GM18951 (cell line): ENCODE measurements around the gene WNT2.

ENCODE experiments used
- POLR2A ChIP-seq: IDR thresholded peaks from 4 replicates; pipeline ENCODE4 v1.6.1; 2011; ENCODE audit warnings: mild to moderate bottlenecking; ENCODE audit not compliant: insufficient read length, insufficient read depth; ENCODE audit errors: extremely low read depth
- in situ Hi-C: fragments of 300-500 bp; cut with MboI; formaldehyde crosslinking; loops from one replicate; pipeline ENCODE4 v1.12.0; 2022; ENCODE audit warnings: low sequenced_read_pairs, mixed read lengths, inconsistent platforms; ENCODE audit not compliant: unreplicated experiment

WNT2 gene

DNA sequence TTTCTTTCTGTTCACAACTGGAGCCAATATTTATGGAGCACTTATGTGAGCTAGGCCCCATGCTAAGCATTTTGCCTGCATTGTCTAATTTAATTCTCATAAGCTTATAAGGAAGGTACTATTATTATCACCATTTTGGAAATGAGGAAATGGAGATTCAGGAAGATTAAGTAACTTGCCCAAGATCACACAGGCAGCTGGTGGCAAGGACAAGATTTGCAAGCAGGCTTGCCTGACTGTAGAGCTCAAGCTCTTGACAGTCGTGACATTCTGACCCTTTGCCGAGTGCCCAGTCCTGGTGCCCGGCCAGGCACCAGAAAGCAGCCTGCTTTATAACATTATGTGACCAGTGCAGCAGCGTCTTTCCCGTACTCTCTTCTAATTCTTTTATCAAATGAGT, 38.2 kb downstream of the WNT2 start:
- in situ Hi-C loops, result no loop called here

DNA sequence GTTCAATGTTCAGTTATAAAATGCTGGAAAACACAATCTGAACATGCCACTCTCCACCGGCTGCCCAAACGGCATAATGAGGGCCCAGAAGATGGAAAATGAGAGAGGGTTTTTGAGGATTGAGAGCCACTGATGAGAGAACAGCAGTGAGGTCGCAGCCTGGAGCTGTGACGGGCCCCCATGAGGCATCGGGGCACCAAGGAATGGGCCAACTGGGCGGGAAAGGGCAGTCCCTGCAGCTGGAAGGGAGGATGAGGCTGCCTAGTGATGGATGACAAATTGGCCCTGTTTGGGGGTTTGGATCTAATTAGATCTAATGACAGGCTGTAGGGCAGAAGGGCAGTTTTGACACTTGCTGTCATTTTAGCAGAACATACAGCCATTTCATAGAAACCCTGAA, 39.1 kb downstream of the WNT2 start:
- in situ Hi-C loops, result no loop called here

More for the DNA sequence above, 38.2 kb downstream of the WNT2 start:
- TF ChIP-seq POLR2A, result no peak

DNA sequence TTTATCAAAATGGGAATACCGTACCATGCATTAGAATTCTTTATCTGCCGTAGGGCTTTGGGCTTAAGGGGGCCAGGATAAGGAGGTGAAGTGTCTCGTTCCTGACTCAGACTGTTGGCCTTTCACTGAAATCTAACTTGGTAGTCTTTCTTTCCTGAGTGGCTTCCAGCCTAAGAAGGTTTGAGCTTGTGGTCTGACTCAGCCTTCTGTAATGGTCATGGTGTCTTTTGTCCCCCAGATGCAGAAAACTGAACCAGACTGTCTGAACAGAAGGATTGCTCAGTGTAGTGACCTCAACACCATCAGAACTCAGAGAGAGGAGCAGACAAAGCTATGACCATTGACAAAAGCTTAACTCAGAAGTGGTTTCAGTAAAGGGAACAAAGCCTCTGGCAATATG, 39.5 kb downstream of the WNT2 start:
- no peak for TF ChIP-seq POLR2A
- in situ Hi-C loops, result no loop called here

More for the DNA sequence above, 39.1 kb downstream of the WNT2 start:
- no peak for TF ChIP-seq POLR2A

DNA sequence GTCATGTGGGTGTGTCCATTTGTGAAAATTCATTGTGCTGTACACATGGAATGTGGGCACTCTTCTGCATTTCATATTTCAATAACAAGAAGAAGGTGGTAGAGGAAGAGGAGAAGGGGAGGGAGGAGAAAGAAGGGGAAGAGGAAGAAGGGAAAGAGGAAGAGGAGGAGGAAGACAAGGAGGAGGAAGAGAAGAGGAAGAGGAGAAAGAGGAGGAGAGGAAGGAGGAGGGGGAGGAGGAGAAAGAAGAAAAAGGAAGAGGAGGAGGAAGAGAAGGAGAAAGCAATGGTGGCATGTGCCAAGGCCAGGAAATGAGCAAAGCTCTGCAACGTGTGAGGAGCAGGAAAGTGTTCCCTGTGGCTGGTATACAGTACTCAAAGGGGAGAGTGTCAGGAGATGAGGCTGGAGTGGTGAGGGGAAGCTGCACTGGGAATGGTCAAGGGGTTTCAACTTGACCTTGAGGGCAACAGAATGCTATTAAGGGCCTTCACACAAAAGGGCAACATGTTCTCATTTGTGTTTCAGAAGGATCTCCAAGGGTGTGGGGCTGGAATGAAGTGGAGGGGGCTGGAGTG, 40.5 kb downstream of the WNT2 start:
- in situ Hi-C loops, result no loop called here
- TF ChIP-seq POLR2A, result no peak

DNA sequence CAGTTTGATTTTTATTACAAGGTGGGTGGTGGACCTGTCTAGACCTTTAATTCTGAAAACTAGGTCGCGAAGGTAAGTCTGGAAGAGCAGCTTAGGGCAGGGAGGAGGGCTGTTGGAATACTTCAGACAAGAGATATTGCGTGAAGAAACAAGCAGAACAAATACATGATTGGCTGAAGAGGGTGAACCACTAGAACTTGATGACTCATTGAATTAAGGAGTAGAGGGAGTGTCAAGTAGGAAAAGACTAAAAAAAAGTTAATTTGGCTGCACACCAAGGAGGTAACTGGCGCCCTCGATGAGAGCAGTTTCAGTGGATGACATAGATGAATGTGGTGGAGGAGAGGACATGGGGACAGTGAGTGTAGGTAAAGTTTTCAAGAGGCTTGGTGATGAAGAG, 41.3 kb downstream of the WNT2 start:
- no peak for TF ChIP-seq POLR2A
- in situ Hi-C loops, result no loop called here

DNA sequence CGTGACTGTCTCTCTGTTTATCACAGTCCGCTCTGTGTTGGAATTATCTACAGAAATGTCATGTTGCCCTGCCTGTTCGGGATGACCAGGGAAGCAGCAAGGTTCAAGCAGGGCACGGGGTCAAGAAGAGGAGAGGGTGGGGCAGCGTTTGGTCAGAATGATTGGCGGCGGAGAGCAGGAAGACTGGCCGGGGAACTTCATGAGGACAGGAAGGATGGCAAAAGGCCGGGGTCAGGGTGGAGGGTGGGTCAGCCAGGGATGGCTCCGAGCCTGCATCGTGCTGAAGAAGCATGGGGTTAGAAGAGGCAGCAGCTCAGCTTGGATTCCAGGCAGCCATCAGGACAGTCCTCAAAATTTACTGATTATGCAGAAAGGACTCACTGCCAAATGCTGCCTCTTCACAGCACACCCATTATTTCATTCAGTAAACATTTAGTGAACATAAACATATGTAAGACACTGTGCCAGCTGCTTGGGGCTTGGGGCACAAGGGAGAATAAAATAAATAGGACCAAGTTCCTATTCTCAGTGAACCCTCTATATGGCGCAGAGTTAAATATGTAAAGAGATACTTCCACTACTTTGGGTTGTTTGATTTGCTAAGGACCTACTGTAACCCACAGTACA, 42.8 kb downstream of the WNT2 start:
- no peak for TF ChIP-seq POLR2A
- in situ Hi-C loops, result no loop called here

DNA sequence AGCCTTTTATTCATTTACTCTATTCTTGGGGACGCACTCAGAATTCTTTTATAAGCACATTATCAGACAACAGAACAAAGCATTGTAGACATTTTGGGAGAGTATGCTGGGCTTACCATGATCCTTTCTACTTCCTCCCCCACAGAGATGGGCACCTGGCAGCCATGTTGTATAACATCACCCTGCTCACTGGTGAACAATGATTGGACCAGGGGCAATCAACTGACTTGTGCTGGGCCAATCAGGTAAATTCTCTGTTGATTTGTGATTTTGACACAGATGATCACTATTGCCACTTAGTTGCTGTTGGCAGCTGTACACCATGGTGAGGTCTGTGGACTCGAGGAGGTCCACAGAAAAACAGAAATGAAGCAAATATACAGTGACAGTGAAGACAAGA, 43.7 kb downstream of the WNT2 start:
- in situ Hi-C loops, result no loop called here
- no peak for TF ChIP-seq POLR2A

DNA sequence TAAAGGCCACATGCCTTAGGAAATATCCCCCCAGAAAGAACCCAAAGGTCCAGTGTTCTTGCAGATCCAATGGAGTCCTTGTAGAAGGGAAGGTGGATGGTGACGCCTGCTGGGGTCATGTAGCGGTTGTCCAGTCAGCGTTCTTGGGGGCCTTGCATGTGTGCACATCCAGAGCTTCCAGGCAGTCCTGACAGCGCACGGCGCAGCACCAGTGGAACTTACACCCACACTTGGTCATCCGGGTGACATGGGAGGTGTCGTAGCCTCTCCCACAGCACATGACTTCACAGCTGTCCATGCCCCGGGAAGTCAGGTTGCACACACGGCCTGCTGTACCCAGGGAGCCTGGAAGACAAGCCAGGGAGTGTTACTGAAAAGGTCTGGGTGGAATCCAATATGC, 44.8 kb downstream of the WNT2 start:
- in situ Hi-C loops, result no loop called here
- TF ChIP-seq POLR2A, result no peak

DNA sequence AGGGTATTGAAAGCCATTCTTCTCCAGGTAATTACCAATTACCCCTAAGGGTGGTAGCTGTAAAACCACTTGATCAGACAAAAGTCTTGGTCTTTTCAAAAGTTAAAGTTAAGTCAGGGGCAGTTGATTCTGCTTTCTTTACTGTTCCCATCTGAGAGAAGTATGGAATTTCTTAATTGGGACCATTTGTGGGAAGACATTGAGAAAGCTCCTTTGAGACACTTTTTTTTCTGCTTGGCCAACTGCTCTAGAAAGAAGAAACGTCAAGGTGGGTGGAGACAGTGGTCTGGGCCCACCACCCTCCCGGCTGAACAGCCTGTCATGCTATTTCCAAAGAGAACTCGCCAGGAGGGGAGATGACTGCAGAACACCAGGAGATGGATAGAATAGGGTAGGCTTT, 45.3 kb downstream of the WNT2 start:
- in situ Hi-C loops, result no loop called here

DNA sequence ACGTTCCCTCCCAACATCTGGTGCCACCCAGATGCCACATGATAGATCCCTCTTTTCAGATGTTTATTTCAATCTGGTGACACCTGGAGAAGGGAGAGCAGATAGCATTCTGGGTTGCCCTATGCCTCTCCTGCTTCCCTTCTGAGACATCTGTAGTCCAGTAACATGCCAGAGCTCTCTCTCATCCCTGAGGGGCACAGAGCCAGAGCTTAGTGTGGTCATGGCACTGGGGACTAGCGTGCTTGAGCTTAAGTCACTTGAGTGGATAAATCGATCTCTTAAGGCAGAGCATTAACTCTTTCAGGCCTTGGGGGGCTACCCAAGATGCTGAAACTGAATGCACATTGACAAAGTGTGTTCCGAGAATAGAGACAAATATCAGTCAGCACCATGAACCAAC, 47.9 kb downstream of the WNT2 start:
- in situ Hi-C loops, result no loop called here
- no peak for TF ChIP-seq POLR2A

More for the DNA sequence above, 45.3 kb downstream of the WNT2 start:
- no peak for TF ChIP-seq POLR2A

DNA sequence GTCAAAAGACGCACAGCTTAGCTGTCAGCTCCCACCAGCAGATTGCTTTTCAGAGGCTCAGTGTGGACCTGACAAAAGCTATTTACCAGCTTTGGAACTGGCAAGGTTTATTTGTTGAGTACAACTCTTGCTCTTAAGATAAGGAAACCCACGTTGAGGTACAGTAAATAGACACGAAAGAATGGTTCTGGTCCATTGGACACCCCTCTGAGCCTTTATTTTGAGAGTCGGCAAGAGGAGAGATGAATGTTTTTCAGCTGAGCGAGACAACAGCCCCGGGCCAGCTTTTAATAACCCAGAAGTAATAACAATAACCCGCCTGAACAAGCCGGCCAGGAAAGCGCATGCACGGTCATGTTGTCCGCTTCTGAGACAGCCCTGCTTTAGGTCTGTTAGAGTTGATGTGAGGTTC, 49.0 kb downstream of the WNT2 start:
- in situ Hi-C loops, result no loop called here
- no peak for TF ChIP-seq POLR2A

DNA sequence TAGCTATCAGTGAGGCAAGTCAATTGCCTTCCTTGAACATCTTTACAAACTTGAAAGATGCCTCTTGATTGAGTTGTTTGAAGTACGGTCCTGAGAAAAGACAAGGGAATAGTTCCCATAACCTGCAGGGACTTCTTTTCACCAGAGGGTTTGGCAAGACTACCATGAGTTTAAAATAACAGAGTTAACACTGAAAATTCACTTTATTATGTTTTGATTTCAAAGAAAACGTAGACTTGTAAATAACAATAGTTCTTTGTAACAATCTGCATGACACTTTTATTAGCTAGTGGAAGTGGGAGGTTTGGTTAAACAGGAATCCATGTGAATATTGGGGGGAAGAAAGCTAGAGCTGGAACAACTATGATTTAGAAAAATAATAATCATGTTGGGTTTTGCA, 49.5 kb downstream of the WNT2 start:
- in situ Hi-C loops, result no loop called here
- no peak for TF ChIP-seq POLR2A

DNA sequence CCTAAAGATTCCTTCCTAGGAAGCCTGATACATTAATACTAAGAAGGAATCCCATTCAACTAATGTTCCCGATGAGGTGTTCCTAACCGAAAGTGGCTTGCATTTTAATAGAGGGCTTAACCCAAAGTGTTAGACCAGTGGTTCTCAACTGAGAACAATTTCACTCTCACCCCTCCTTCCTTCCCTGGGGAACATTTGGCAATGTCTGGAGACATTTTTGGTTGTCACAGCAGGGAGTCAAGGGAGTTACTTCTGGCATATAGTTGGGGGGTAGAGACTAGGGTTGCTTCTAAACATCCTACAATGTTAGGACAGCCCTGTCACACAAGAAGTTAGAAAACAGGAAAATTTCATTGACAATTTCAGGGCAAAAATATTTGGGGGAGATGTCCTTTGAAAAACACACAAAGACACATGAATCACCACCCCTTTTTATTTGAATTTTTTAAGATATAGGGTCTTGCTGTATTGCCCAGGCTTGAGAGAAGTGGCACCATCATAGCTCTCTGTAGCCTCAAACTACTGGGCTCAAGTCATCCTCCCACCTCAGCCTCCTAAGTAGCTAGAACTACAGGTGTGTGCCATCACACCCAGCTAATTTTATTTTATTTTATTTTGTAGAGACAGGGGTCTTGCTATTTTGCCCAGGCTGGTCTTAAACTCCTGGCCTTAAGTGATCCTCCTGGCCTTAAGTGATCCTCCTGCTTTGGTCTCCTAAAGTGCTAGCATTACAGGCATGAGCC, 50.7 kb downstream of the WNT2 start:
- no peak for TF ChIP-seq POLR2A
- in situ Hi-C loops, result no loop called here

DNA sequence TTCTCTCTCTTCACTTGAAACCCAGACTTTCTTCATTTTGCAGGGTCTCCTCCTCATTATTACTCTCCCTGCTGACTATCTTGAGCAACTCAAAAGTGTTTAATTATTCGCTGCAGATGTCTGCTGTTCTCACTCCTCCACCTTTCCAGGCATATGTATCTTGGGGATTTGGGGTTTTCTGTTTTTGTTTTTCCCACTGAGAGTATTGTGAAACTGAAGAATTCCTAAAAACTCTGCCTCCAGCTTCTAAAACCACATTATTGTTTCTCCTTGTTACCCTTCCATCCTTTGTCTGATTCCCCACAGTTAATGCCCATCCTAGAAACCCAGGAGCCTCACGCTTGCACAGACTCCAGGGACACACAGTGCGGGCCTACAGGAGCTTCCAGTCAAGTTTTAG, 51.3 kb downstream of the WNT2 start:
- TF ChIP-seq POLR2A, result no peak
- in situ Hi-C loops, result no loop called here
